ENCODE results near the gene DNAJA2. TPM values are rescaled to one million over a fixed set of nuclear protein-coding genes. Genes with fewer than 3 reads are reported as not detected.

DNAJA2 gene
- polyA plus RNA-seq, 1 donor (not counting 4 experiments of a cell fraction or from before 2014, with no cell fraction given): 36.3 TPM

DNA sequence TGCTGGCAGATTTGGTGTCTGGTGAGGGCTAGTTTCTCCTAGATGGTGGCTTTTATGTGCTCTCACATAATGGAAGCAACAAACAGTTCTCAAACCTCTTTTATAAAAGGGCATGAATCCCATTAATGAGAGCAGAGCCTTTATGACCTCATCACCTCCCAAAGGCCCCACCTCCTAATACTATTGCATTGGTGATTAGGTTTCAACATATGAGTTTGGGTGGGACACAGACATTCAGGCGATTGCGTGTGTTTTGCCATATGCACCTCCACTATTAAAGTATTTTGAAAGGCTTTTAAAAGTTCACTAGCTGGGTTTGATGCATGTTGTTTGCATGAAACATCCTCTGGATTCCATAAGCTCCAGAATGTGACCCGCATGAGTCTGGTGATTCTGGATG is 24.4 kb upstream of the DNAJA2 start:
- no peaks in the 10 kb centered on the region for H3K79me2 ChIP-seq (ENCODE audit: control insufficient read depth, insufficient read depth, low read length)
- dilution Hi-C loops (cut with MboI; ENCODE audit: extremely low pct_ligation_motif_present, low sequenced_read_pairs): no loop called here
- FAIRE-seq: no peak

DNA sequence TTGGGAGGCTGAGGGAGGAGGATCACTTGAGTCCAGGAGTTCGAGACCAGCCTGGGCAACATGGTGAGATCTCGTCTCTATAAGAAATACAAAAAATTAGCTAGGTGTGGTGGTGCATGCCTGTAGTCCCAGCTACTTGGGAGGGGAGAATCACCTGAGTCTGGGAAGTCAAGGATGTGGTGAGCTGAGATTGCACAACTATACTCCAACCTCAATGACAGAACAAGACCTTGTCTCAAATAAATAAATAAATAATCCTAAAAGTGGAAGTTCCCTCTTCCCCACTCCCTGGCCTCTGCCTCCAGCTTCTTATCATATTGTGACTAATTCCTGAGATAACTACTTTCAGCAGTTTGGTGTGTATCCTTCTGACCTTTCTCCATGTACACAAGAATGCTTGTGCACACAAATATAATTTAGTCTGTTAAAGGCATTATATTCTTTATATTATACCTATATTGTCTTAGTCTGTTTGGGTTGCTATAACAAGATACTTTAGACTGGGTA is 23.5 kb upstream of the DNAJA2 start:
- Histone ChIP-seq H3K9me1 (ENCODE audit: control insufficient read depth, extremely low read depth, insufficient read depth, low read length) (no peaks in the 10 kb centered on the region), H3K4me3 (ENCODE audit: control insufficient read depth in 2 of 3, extremely low read depth in 1 of 3, insufficient read depth in 2 of 3, low read depth in 1 of 3, low read length in 3 of 3) (no peak overlapping the region), H3K4me2 (ENCODE audit: control insufficient read depth, extremely low read depth, insufficient read depth, low read depth, low read length) (no peak overlapping the region), H3K9ac (ENCODE audit: control insufficient read depth, extremely low read depth, insufficient read depth, low read length) (no peak overlapping the region), H3K9me3 (ENCODE audit: control insufficient read depth, low read depth, low read length) (no peaks in the 10 kb centered on the region), H3K36me3 (ENCODE audit: control insufficient read depth in 2 of 2, extremely low read depth in 1 of 2, insufficient read depth in 2 of 2, low read length in 2 of 2) (no peaks in the 10 kb centered on the region), H3K27me3 (ENCODE audit: control insufficient read depth, extremely low read depth, insufficient read depth, low read length) (no peaks in the 10 kb centered on the region), H3K79me2 (ENCODE audit: control insufficient read depth, insufficient read depth, low read length) (no peaks in the 10 kb centered on the region), H4K20me1 (ENCODE audit: control insufficient read depth, extremely low read depth, insufficient read depth, low read length) (no peaks in the 10 kb centered on the region), H3K27ac (ENCODE audit: control insufficient read depth, insufficient read depth, low read length) (no peak overlapping the region), H2AFZ (ENCODE audit: control insufficient read depth, low read length) (no peak overlapping the region), H3K4me1 (ENCODE audit: control insufficient read depth, extremely low read depth, insufficient read depth, low read length) (no peaks in the 10 kb centered on the region)
- no peak for FAIRE-seq
- TF ChIP-seq, protein P1, sequence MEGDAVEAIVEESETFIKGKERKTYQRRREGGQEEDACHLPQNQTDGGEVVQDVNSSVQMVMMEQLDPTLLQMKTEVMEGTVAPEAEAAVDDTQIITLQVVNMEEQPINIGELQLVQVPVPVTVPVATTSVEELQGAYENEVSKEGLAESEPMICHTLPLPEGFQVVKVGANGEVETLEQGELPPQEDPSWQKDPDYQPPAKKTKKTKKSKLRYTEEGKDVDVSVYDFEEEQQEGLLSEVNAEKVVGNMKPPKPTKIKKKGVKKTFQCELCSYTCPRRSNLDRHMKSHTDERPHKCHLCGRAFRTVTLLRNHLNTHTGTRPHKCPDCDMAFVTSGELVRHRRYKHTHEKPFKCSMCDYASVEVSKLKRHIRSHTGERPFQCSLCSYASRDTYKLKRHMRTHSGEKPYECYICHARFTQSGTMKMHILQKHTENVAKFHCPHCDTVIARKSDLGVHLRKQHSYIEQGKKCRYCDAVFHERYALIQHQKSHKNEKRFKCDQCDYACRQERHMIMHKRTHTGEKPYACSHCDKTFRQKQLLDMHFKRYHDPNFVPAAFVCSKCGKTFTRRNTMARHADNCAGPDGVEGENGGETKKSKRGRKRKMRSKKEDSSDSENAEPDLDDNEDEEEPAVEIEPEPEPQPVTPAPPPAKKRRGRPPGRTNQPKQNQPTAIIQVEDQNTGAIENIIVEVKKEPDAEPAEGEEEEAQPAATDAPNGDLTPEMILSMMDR (optimal IDR thresholded peaks at IDR 0.05 in 1 of 3, IDR thresholded peaks at IDR 0.05 in 1 of 3, conservative IDR thresholded peaks at IDR 0.05 in 1 of 3; ENCODE audit: extremely low read depth in 1 of 3, insufficient read depth in 2 of 3, low read length in 3 of 3): no peak
- no peak for TF ChIP-seq EZH2 (IDR thresholded peaks at IDR 0.05; ENCODE audit: low read length)
- DNase-seq (ENCODE audit: low read depth, low spot score): no peak
- dilution Hi-C loops (cut with MboI; ENCODE audit: extremely low pct_ligation_motif_present, low sequenced_read_pairs): no loop called here

More for the DNA sequence above, 24.4 kb upstream of the DNAJA2 start:
- H3K4me3 ChIP-seq (ENCODE audit: control insufficient read depth in 2 of 3, extremely low read depth in 1 of 3, insufficient read depth in 2 of 3, low read depth in 1 of 3, low read length in 3 of 3): no peak overlapping the region
- no peaks in the 10 kb centered on the region for H3K27me3 ChIP-seq (ENCODE audit: control insufficient read depth, extremely low read depth, insufficient read depth, low read length)
- H3K9me3 ChIP-seq (ENCODE audit: control insufficient read depth, low read depth, low read length): no peaks in the 10 kb centered on the region
- no peak overlapping the region for H2AFZ ChIP-seq (ENCODE audit: control insufficient read depth, low read length)
- no peak overlapping the region for H3K4me2 ChIP-seq (ENCODE audit: control insufficient read depth, extremely low read depth, insufficient read depth, low read depth, low read length)
- H3K9me1 ChIP-seq (ENCODE audit: control insufficient read depth, extremely low read depth, insufficient read depth, low read length): no peaks in the 10 kb centered on the region
- no peaks in the 10 kb centered on the region for H3K36me3 ChIP-seq (ENCODE audit: control insufficient read depth in 2 of 2, extremely low read depth in 1 of 2, insufficient read depth in 2 of 2, low read length in 2 of 2)
- H3K27ac ChIP-seq (ENCODE audit: control insufficient read depth, insufficient read depth, low read length): no peak overlapping the region
- H3K4me1 ChIP-seq (ENCODE audit: control insufficient read depth, extremely low read depth, insufficient read depth, low read length): no peaks in the 10 kb centered on the region
- TF ChIP-seq EZH2 (IDR thresholded peaks at IDR 0.05; ENCODE audit: low read length): no peak
- TF ChIP-seq, protein P1 (optimal IDR thresholded peaks at IDR 0.05 in 1 of 3, IDR thresholded peaks at IDR 0.05 in 1 of 3, conservative IDR thresholded peaks at IDR 0.05 in 1 of 3; ENCODE audit: extremely low read depth in 1 of 3, insufficient read depth in 2 of 3, low read length in 3 of 3): no peak
- DNase-seq (ENCODE audit: low read depth, low spot score): no peak
- H3K9ac ChIP-seq (ENCODE audit: control insufficient read depth, extremely low read depth, insufficient read depth, low read length): no peak overlapping the region
- H4K20me1 ChIP-seq (ENCODE audit: control insufficient read depth, extremely low read depth, insufficient read depth, low read length): no peaks in the 10 kb centered on the region
